ENCODE results near the gene COX20. TPM values are rescaled to one million over a fixed set of nuclear protein-coding genes. Genes with fewer than 3 reads are reported as not detected.

Gene COX20
- total and polyA plus RNA-seq, 10 of the 15 experiments (the other 5 are each of a cell fraction or from before 2014, with no cell fraction given) = 22.8 to 112 (median 52.7) TPM

- TF ChIP-seq ZBTB11 (CRISPR knock-in tag; IDR thresholded peaks at IDR 0.05) (no peak), TCF7 (IDR thresholded peaks at IDR 0.05; ENCODE audit: borderline replicate concordance) (peak; percentile 82), TCF3 (IDR thresholded peaks at IDR 0.05; ENCODE audit: borderline replicate concordance, insufficient read depth, low read depth, low read length) (no peak), SP1 (IDR thresholded peaks at IDR 0.05; ENCODE audit: low read depth, low read length) (no peak), E2F8 (IDR thresholded peaks at IDR 0.05; ENCODE audit: low read depth, partially characterized antibody) (no peak), ZNF622 (IDR thresholded peaks at IDR 0.05) (no peak), POU2F2 (IDR thresholded peaks at IDR 0.05; ENCODE audit: borderline replicate concordance, low read depth, low read length) (no peak), CTCF (IDR thresholded peaks at IDR 0.05 in 2 of 3, conservative IDR thresholded peaks at IDR 0.05 in 1 of 3; ENCODE audit: control insufficient read depth in 2 of 3, extremely low read depth in 1 of 3, insufficient read depth in 1 of 3, low read depth in 3 of 3, low read length in 3 of 3) (peak; percentile 62 to 71 (median 65); a peak in 5 of 6 replicates), FOXM1 (IDR thresholded peaks at IDR 0.05; ENCODE audit: low read depth, low read length) (0 out of 2 replicates have a peak, but pooled peaks have one; percentile 38), HSF1 (IDR thresholded peaks at IDR 0.05; ENCODE audit: low read depth, low read length) (no peak), CBX5 (IDR thresholded peaks at IDR 0.05; ENCODE audit: low read depth) (no peak), CBX3 (IDR thresholded peaks at IDR 0.05; ENCODE audit: borderline replicate concordance, low read depth) (no peak), HDGF (IDR thresholded peaks at IDR 0.05) (no peak), POLR2A (IDR thresholded peaks at IDR 0.05; ENCODE audit: low read depth, low read length) (no peak), BHLHE40 (IDR thresholded peaks at IDR 0.05; ENCODE audit: borderline replicate concordance in 1 of 2, low read depth in 2 of 2, low read length in 1 of 2) (0 out of 4 replicates have a peak, but pooled peaks of 1 of the 2 experiments have one; percentile 17), SIX5 (IDR thresholded peaks at IDR 0.05; ENCODE audit: low read depth, low read length, severe bottlenecking) (no peak)
- TF ChIP-seq, protein P1, sequence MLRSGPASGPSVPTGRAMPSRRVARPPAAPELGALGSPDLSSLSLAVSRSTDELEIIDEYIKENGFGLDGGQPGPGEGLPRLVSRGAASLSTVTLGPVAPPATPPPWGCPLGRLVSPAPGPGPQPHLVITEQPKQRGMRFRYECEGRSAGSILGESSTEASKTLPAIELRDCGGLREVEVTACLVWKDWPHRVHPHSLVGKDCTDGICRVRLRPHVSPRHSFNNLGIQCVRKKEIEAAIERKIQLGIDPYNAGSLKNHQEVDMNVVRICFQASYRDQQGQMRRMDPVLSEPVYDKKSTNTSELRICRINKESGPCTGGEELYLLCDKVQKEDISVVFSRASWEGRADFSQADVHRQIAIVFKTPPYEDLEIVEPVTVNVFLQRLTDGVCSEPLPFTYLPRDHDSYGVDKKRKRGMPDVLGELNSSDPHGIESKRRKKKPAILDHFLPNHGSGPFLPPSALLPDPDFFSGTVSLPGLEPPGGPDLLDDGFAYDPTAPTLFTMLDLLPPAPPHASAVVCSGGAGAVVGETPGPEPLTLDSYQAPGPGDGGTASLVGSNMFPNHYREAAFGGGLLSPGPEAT (IDR thresholded peaks at IDR 0.05; ENCODE audit: low read depth) = no peak
- TF ChIP-seq, protein P2, sequence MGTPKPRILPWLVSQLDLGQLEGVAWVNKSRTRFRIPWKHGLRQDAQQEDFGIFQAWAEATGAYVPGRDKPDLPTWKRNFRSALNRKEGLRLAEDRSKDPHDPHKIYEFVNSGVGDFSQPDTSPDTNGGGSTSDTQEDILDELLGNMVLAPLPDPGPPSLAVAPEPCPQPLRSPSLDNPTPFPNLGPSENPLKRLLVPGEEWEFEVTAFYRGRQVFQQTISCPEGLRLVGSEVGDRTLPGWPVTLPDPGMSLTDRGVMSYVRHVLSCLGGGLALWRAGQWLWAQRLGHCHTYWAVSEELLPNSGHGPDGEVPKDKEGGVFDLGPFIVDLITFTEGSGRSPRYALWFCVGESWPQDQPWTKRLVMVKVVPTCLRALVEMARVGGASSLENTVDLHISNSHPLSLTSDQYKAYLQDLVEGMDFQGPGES (IDR thresholded peaks at IDR 0.05) = 0 out of 2 replicates have a peak, but pooled peaks have one; percentile 30
Measured at GRCh38 chr1:244801246-244801645, 34.2 kb upstream of the COX20 start (continued).
